Fibroblast of skin of back (primary cell): Measurements from ENCODE around the gene TXNRD2.

Experiments used
- DNase-seq: peaks from one replicate; pipeline ENCODE4 v3.0.0-alpha.2; 2013

TXNRD2 gene

GRCh38 chr22:19875061-19875530 is 66.5 kb downstream of the TXNRD2 start:
- no peak for DNase-seq

- DNase-seq: no peak
These were observed 67.1 kb downstream of the TXNRD2 start for GRCh38 chr22:19874307-19875060.

- no peak for DNase-seq
These were observed 67.7 kb downstream of the TXNRD2 start for GRCh38 chr22:19873960-19874306.

- DNase-seq: no peak
These were observed 68.3 kb downstream of the TXNRD2 start for GRCh38 chr22:19873138-19873959.

GRCh38 chr22:19872779-19873137 is 68.9 kb downstream of the TXNRD2 start:
- DNase-seq: no peak

GRCh38 chr22:19871845-19872778 is 69.5 kb downstream of the TXNRD2 start:
- DNase-seq: no peak

- no peak for DNase-seq
These were observed 70.4 kb downstream of the TXNRD2 start for GRCh38 chr22:19871023-19871844.

- DNase-seq: no peak
These were observed 71.2 kb downstream of the TXNRD2 start for GRCh38 chr22:19870153-19871022.

- DNase-seq: no peak
These were observed 72.0 kb downstream of the TXNRD2 start for GRCh38 chr22:19869497-19870152.

- no peak for DNase-seq
These were observed 72.7 kb downstream of the TXNRD2 start for GRCh38 chr22:19868773-19869471.

GRCh38 chr22:19868333-19868732 is 73.3 kb downstream of the TXNRD2 start:
- DNase-seq: no peak

- no peak for DNase-seq
These were observed 74.0 kb downstream of the TXNRD2 start for GRCh38 chr22:19867617-19868016.

GRCh38 chr22:19866665-19867009 is 75.0 kb downstream of the TXNRD2 start:
- DNase-seq: no peak

GRCh38 chr22:19865141-19865829 is 76.3 kb downstream of the TXNRD2 start:
- no peak for DNase-seq

- DNase-seq: peak; percentile 50
These were observed 77.0 kb downstream of the TXNRD2 start for GRCh38 chr22:19864538-19865106.

GRCh38 chr22:19863571-19863970 is 78.0 kb downstream of the TXNRD2 start:
- no peak for DNase-seq

GRCh38 chr22:19862619-19863246 is 78.9 kb downstream of the TXNRD2 start:
- DNase-seq: no peak

- DNase-seq: no peak
These were observed 81.6 kb downstream of the TXNRD2 start for GRCh38 chr22:19859861-19860510.
